IMR-90 (cell line): ENCODE data around the gene URB1. TPM values are rescaled to one million over a fixed set of nuclear protein-coding genes. Genes with fewer than 3 reads are reported as not detected.

Experiments used
- ATAC-seq: fragments of 200-7000 bp; cut with Tn5 transposase; 2 replicates; pipeline ENCODE4 v1.9.1; 2020; ENCODE audit warnings: low read depth, mild to moderate bottlenecking, moderate library complexity
- BruUV-seq: library from RNA; stranded (reverse); fragments of 400-500 nt; replicated peaks from 2 replicates; lab custom pipeline; 2021; lab: Mats Ljungman, UMichigan
- CTCF ChIA-PET: fragments of 300-600 bp; formaldehyde crosslinking; extraction: SDS; loops from one replicate; lab custom pipeline; 2021; ENCODE audit warnings: antibody characterized with exemption; lab: Yijun Ruan, JAX
- POLR2A ChIA-PET: fragments of 300-600 bp; sonication (Branson Sonifier 250); formaldehyde crosslinking; loops from one replicate; lab custom pipeline; 2022; ENCODE audit warnings: antibody characterized with exemption; ENCODE audit not compliant: unreplicated experiment; lab: Charles Lee
- DNase-seq: peaks from one replicate; pipeline ENCODE4 v3.0.0; 2013
- H2AFZ ChIP-seq: replicated peaks from 2 replicates; pipeline ENCODE3; 2013; ENCODE audit warnings: low read length, mild to moderate bottlenecking; ENCODE audit not compliant: poor library complexity
- H2AK5ac ChIP-seq: 2 replicates; pipeline ENCODE4 v1.6.1; 2013; ENCODE audit warnings: low read depth, low read length, inconsistent platforms
- H2AK9ac ChIP-seq: replicated peaks from 2 replicates; pipeline ENCODE3; 2013; ENCODE audit warnings: mild to moderate bottlenecking, low read depth, low read length, moderate library complexity; ENCODE audit not compliant: poor library complexity
- H2BK120ac ChIP-seq: 2 replicates; pipeline ENCODE4 v1.6.1; 2013; ENCODE audit warnings: low read depth, low read length, inconsistent platforms
- H2BK15ac ChIP-seq: 3 replicates; pipeline ENCODE4 v1.6.1; 2013; ENCODE audit warnings: low read depth, low read length, inconsistent platforms
- H2BK20ac ChIP-seq: 2 replicates; pipeline ENCODE4 v1.6.1; 2013; ENCODE audit warnings: low read depth, mild to moderate bottlenecking, inconsistent platforms, low read length, moderate library complexity
- H2BK5ac ChIP-seq: 2 replicates; pipeline ENCODE4 v1.6.1; 2013; ENCODE audit warnings: mild to moderate bottlenecking, low read depth, low read length, inconsistent platforms; ENCODE audit not compliant: poor library complexity, severe bottlenecking
- H3K14ac ChIP-seq: replicated peaks from 2 replicates; pipeline ENCODE4 v1.6.1; 2013; ENCODE audit warnings: low read depth, low read length, inconsistent platforms
- H3K18ac ChIP-seq: 2 replicates; pipeline ENCODE4 v1.6.1; 2013; ENCODE audit warnings: low read depth, low read length, control low read depth
- H3K23ac ChIP-seq: 2 replicates; pipeline ENCODE4 v1.6.1; 2013; ENCODE audit warnings: low read depth, low read length, inconsistent platforms
- H3K27ac ChIP-seq: 2 replicates; pipeline ENCODE4 v1.5.1; 2013; ENCODE audit warnings: mild to moderate bottlenecking, control low read depth, low read length; ENCODE audit not compliant: insufficient read depth
- H3K27me3 ChIP-seq: 2 replicates; pipeline ENCODE4 v1.6.1; 2013; ENCODE audit warnings: low read length; ENCODE audit not compliant: control insufficient read depth, insufficient read depth
- H3K36me3 ChIP-seq: 2 replicates; pipeline ENCODE4 v1.6.1; 2013; ENCODE audit warnings: low read length, mixed read lengths; ENCODE audit not compliant: control insufficient read depth, insufficient read depth
- H3K4ac ChIP-seq: 2 replicates; pipeline ENCODE4 v1.6.1; 2013; ENCODE audit warnings: low read depth, low read length, inconsistent platforms
- H3K4me1 ChIP-seq: 2 replicates; pipeline ENCODE4 v1.6.1; 2013; ENCODE audit warnings: low read length, mixed read lengths; ENCODE audit not compliant: control insufficient read depth, insufficient read depth
- H3K4me2 ChIP-seq: 2 replicates; pipeline ENCODE4 v1.6.1; 2013; ENCODE audit warnings: low read depth, mild to moderate bottlenecking, control low read depth, low read length, moderate library complexity
- H3K4me3 ChIP-seq: 2 replicates; pipeline ENCODE4 v1.5.1; 2013; ENCODE audit warnings: low read depth, mild to moderate bottlenecking, control low read depth, low read length, moderate library complexity; ENCODE audit not compliant: insufficient read depth
- H3K56ac ChIP-seq: 2 replicates; pipeline ENCODE4 v1.6.1; 2013; ENCODE audit warnings: low read length, inconsistent platforms; ENCODE audit not compliant: insufficient read depth; ENCODE audit errors: extremely low read depth
- H3K79me1 ChIP-seq, 2 experiments: 2 replicates each; pipeline ENCODE4 v1.6.1; 2013; ENCODE audit warnings: low read length in 2 of 2, inconsistent platforms in 1 of 2, low read depth in 1 of 2
- H3K9ac ChIP-seq: 2 replicates; pipeline ENCODE4 v1.6.1; 2013; ENCODE audit warnings: low read depth, low read length, control low read depth
- H3K9me1 ChIP-seq: 2 replicates; pipeline ENCODE4 v1.6.1; 2013; ENCODE audit warnings: low read length, inconsistent platforms; ENCODE audit not compliant: insufficient read depth
- H3K9me3 ChIP-seq: 2 replicates; pipeline ENCODE4 v1.6.1; 2013; ENCODE audit warnings: low read length; ENCODE audit not compliant: control insufficient read depth, insufficient read depth
- H4K20me1 ChIP-seq: 2 replicates; pipeline ENCODE4 v1.6.1; 2013; ENCODE audit warnings: low read length, inconsistent platforms; ENCODE audit not compliant: insufficient read depth
- H4K5ac ChIP-seq: 2 replicates; pipeline ENCODE4 v1.6.1; 2013; ENCODE audit warnings: mild to moderate bottlenecking, low read depth, low read length, control low read depth
- H4K8ac ChIP-seq, 2 experiments: 2 replicates each; pipeline ENCODE4 v1.6.1; 2013; ENCODE audit warnings: low read depth in 2 of 2, low read length in 2 of 2, control low read depth in 1 of 2, inconsistent platforms in 1 of 2
- H4K91ac ChIP-seq: 2 replicates; pipeline ENCODE4 v1.6.1; 2013; ENCODE audit warnings: low read depth, low read length, inconsistent platforms; ENCODE audit not compliant: insufficient read depth
- BHLHE40 ChIP-seq: fragments of 150-350 bp; IDR thresholded peaks from 2 replicates; pipeline ENCODE4 v1.6.1; 2016; ENCODE audit warnings: mild to moderate bottlenecking, low read depth, low read length
- FOS ChIP-seq: fragments of 150-350 bp; IDR thresholded peaks from 2 replicates; pipeline ENCODE4 v1.6.1; 2016; ENCODE audit warnings: low read depth, low read length
- MAZ ChIP-seq: IDR thresholded peaks from 2 replicates; pipeline ENCODE4 v1.6.1; 2012; ENCODE audit warnings: low read depth, mild to moderate bottlenecking, low read length, improper control_type of control experiment, moderate library complexity, borderline replicate concordance
- MXI1 ChIP-seq: IDR thresholded peaks from 2 replicates; pipeline ENCODE4 v1.6.1; 2012; ENCODE audit warnings: low read depth, mild to moderate bottlenecking, low read length, moderate library complexity, borderline replicate concordance
- POLR2A ChIP-seq: IDR thresholded peaks from 2 replicates; pipeline ENCODE4 v1.6.1; 2012; ENCODE audit warnings: mild to moderate bottlenecking, low read depth, low read length
- RAD21 ChIP-seq: IDR thresholded peaks from 2 replicates; pipeline ENCODE4 v1.6.1; 2012; ENCODE audit warnings: low read length, improper control_type of control experiment
- RCOR1 ChIP-seq: IDR thresholded peaks from 2 replicates; pipeline ENCODE4 v1.6.1; 2012; ENCODE audit warnings: mild to moderate bottlenecking, low read length, improper control_type of control experiment; ENCODE audit not compliant: insufficient replicate concordance
- WGBS, 2 experiments: methylation state at CpG; one replicate each; pipeline versions ENCODE4 v1.1.5 to v1.1.7; 2013; ENCODE audit warnings: missing lambda C conversion rate in 2 of 2; ENCODE audit not compliant: insufficient read length in 1 of 2; ENCODE audit errors: extremely low coverage in 2 of 2; 5-methylcytosine and 5-hydroxymethylcytosine counted together
- dilution Hi-C: fragments of 300-500 bp; cut with HindIII; formaldehyde crosslinking; loops from one replicate; pipeline ENCODE4 v1.14.3; 2018; ENCODE audit warnings: low sequenced_read_pairs; ENCODE audit not compliant: unreplicated experiment
- in situ Hi-C: fragments of 300-500 bp; cut with MboI; formaldehyde crosslinking; loops from 3 replicates; pipeline ENCODE4 v1.14.3; 2019; ENCODE audit warnings: low sequenced_read_pairs, inconsistent platforms, mixed read lengths
- intact Hi-C: fragments of 100-400 bp; cut with micrococcal nuclease; formaldehyde crosslinking; loops from 2 replicates; pipeline ENCODE4 v1.10.0; 2022
- polyA plus RNA-seq, 3 experiments: library from polyadenylated mRNA; depleted of rRNA; stranded (reverse); fragments of >200 nt; gene quantifications; 2 replicates each; pipeline ENCODE4 v1.2.3, GENCODE V29; 2012; ENCODE audit warnings: low replicate concordance in 1 of 3
- total RNA-seq: library from RNA; depleted of rRNA; stranded (reverse); fragments of >200 nt; gene quantifications from 2 replicates; pipeline ENCODE4 v1.2.3, GENCODE V29; 2012
- TF ChIP-seq, protein P1 (sequence below): conservative IDR thresholded peaks from 2 replicates; pipeline ENCODE4 v1.5.1; 2012; ENCODE audit warnings: mild to moderate bottlenecking, low read depth, low read length, improper control_type of control experiment
- TF ChIP-seq, protein P2 (sequence below): fragments of 150-350 bp; IDR thresholded peaks from 2 replicates; pipeline ENCODE4 v1.6.1; 2017; ENCODE audit warnings: mild to moderate bottlenecking, antibody characterized with exemption, low read length, low read depth
- TF ChIP-seq, protein P3 (sequence below): fragments of 150-350 bp; IDR thresholded peaks from 2 replicates; pipeline ENCODE4 v1.6.1; 2016; ENCODE audit warnings: low read depth, mild to moderate bottlenecking, low read length, moderate library complexity, borderline replicate concordance

Gene URB1
- total and polyA plus RNA-seq, 2 of the 4 experiments (the other 2 are of a cell fraction): 9.2 to 12.7 TPM

DNA sequence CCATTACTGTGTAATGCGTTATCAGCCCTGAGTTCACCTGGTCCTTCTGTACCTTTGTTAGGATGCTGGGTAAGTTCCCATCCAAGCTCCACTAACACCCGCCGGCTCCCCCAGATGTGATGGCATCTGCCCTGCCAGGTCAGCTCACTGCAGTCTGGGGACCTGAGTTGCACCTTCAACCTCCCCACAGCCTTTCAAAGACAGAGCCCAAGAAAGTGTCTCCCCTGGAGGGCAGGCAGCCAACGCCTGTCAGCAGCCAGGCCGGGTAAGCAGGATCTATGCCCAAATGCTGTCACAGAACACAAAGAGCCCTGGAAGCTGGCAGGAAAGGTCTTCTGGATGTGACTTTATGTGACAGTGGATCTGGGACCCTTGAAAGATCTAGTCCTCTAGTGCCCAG lies 80.5 kb downstream of the URB1 start:
- WGBS, 2 experiments: 90% methylated on average over 2 of the region's 5 CpGs; no CpG with 5 or more reads in 1 of the 2 experiments
- CTCF ChIA-PET: no interaction called here
- no peak for DNase-seq
- Histone ChIP-seq H4K5ac (no peak overlapping the region), H3K14ac (no peak overlapping the region), H3K9me3 (no peaks in the 10 kb centered on the region), H3K4me1 (no peaks in the 10 kb centered on the region), H3K23ac (no peak overlapping the region), H4K20me1 (no peaks in the 10 kb centered on the region; the same call in none of the 2 replicates), H3K56ac (no peak overlapping the region), H2AK5ac (no peak overlapping the region), H2BK20ac (no peak overlapping the region), H2AK9ac (no peak overlapping the region), H3K4me3 (no peak overlapping the region), H3K27me3 (no peaks in the 10 kb centered on the region), H3K9me1 (peaks cover 3% of the 10 kb centered on the region; the same call in 1 of the 2 replicates), H3K36me3 (peaks cover 35% of the 10 kb centered on the region), H3K4ac (no peak overlapping the region), H3K9ac (no peak overlapping the region), H3K27ac (no peak overlapping the region), H3K4me2 (no peak overlapping the region), H2BK15ac (no peak overlapping the region), H3K79me1 (peaks cover 0 to 10% of the 10 kb centered on the region in 2 experiments; a peak in 2 of 4 replicates), H4K91ac (no peak overlapping the region), H3K18ac (no peak overlapping the region), H4K8ac (no peak overlapping the region), H2AFZ (no peak overlapping the region), H2BK5ac (no peak overlapping the region), H2BK120ac (no peak overlapping the region)
- POLR2A ChIA-PET: no interaction called here
- dilution Hi-C loops (no loop called here), in situ Hi-C loops (no loop called here), intact Hi-C loops (no loop called here)
- BruUV-seq: no TSS peak
- TF ChIP-seq FOS (no peak), POLR2A (no peak), MXI1 (no peak), BHLHE40 (no peak), MAZ (no peak), RCOR1 (no peak), RAD21 (no peak)
- TF ChIP-seq, protein P1, sequence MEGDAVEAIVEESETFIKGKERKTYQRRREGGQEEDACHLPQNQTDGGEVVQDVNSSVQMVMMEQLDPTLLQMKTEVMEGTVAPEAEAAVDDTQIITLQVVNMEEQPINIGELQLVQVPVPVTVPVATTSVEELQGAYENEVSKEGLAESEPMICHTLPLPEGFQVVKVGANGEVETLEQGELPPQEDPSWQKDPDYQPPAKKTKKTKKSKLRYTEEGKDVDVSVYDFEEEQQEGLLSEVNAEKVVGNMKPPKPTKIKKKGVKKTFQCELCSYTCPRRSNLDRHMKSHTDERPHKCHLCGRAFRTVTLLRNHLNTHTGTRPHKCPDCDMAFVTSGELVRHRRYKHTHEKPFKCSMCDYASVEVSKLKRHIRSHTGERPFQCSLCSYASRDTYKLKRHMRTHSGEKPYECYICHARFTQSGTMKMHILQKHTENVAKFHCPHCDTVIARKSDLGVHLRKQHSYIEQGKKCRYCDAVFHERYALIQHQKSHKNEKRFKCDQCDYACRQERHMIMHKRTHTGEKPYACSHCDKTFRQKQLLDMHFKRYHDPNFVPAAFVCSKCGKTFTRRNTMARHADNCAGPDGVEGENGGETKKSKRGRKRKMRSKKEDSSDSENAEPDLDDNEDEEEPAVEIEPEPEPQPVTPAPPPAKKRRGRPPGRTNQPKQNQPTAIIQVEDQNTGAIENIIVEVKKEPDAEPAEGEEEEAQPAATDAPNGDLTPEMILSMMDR: no peak
- TF ChIP-seq, protein P2, sequence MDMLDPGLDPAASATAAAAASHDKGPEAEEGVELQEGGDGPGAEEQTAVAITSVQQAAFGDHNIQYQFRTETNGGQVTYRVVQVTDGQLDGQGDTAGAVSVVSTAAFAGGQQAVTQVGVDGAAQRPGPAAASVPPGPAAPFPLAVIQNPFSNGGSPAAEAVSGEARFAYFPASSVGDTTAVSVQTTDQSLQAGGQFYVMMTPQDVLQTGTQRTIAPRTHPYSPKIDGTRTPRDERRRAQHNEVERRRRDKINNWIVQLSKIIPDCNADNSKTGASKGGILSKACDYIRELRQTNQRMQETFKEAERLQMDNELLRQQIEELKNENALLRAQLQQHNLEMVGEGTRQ: no peak
- TF ChIP-seq, protein P3, sequence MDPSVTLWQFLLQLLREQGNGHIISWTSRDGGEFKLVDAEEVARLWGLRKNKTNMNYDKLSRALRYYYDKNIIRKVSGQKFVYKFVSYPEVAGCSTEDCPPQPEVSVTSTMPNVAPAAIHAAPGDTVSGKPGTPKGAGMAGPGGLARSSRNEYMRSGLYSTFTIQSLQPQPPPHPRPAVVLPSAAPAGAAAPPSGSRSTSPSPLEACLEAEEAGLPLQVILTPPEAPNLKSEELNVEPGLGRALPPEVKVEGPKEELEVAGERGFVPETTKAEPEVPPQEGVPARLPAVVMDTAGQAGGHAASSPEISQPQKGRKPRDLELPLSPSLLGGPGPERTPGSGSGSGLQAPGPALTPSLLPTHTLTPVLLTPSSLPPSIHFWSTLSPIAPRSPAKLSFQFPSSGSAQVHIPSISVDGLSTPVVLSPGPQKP: no peak
- no peak for ATAC-seq
